ENCODE data around the gene KCNJ12.

DNA sequence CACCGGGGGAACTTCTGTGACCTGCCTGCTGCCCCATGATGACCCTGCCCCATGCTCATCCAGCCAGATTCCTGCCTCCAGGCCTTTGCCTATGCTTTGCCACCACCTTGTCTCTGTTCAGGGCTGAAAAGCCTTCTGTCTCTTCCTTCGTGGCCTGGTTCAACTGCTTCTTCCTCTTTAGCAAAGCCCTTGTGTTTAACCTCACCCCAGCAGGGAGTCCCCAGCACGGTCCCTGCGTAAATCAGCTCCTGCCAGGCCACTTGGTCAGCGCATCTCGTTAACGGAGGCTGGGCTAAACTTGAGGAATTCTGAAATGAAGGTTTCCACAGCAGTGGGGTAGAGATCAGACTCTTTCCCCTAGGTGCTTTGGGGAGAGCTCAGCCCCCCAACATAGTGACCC is 16.1 kb upstream of the KCNJ12 start:
- TF ChIP-seq CTCF (IDR thresholded peaks at IDR 0.05) (no peak), POLR2A (IDR thresholded peaks at IDR 0.05) (no peak), POLR2AphosphoS5 (IDR thresholded peaks at IDR 0.05) (no peak), EP300 (IDR thresholded peaks at IDR 0.05; ENCODE audit: low read depth) (no peak)

Measured in transverse colon (tissue), 4 donors.